HepG2 (cell line): ENCODE results near the gene TGM2. TPM values are rescaled to one million over a fixed set of nuclear protein-coding genes. Genes with fewer than 3 reads are reported as not detected.

ENCODE experiments used
- ATAC-seq: fragments of 200-7000 bp; cut with Tn5 transposase; 3 replicates; pipeline ENCODE4 v1.9.1; 2020; ENCODE audit warnings: mild to moderate bottlenecking, moderate library complexity
- BruUV-seq: library from RNA; stranded (reverse); fragments of 400-500 nt; replicated peaks from 2 replicates; lab custom pipeline; 2021; lab: Mats Ljungman, UMichigan
- CTCF ChIA-PET: fragments of 300-600 bp; formaldehyde crosslinking; extraction: SDS; loops from one replicate; lab custom pipeline; 2021; ENCODE audit warnings: low total read pairs, inconsistent platforms, low intra/inter-chr PET ratio; lab: Yijun Ruan, JAX
- POLR2A ChIA-PET: fragments of 350-600 bp; sonication (Branson Sonifier 250); formaldehyde crosslinking; loops from one replicate; lab custom pipeline; 2020; ENCODE audit warnings: antibody characterized with exemption, inconsistent platforms; lab: Yijun Ruan, JAX
- DNase-seq: peaks from one replicate; pipeline ENCODE4 v3.0.0-alpha.2; 2015; ENCODE audit warnings: low spot score
- FAIRE-seq: peaks from 3 replicates; lab custom pipeline; 2011; peaks lifted over from hg19 to GRCh38; lab: Jason Lieb, UNC
- H2AFZ ChIP-seq: one replicate; pipeline ENCODE4 v1.6.1; 2011; ENCODE audit warnings: low read length, inconsistent platforms
- H3K27ac ChIP-seq: fragments of 300-600 bp; 3 replicates; pipeline ENCODE4 v1.8.0; 2011; ENCODE audit warnings: mixed run types, mild to moderate bottlenecking, mixed read lengths, low read length, inconsistent platforms; ENCODE audit not compliant: insufficient read depth; ENCODE audit errors: extremely low read length
- H3K27me3 ChIP-seq, 2 experiments: fragments of 200-600 bp in 1 of 2; 2 replicates in 1 of 2; 3 replicates in 1 of 2; pipeline versions ENCODE4 v1.6.0 to v1.8.0; 2011; ENCODE audit warnings: low read length in 2 of 2, mild to moderate bottlenecking in 2 of 2, moderate library complexity in 2 of 2, inconsistent platforms in 1 of 2; ENCODE audit not compliant: insufficient read depth in 2 of 2, control insufficient read depth in 1 of 2
- H3K36me3 ChIP-seq, 2 experiments: fragments of 200-600 bp in 1 of 2; replicated peaks in 1 of 2; 2 replicates in 1 of 2; 3 replicates in 1 of 2; pipeline versions ENCODE4 v1.5.1 to v1.8.0; 2011; ENCODE audit warnings: low read length in 2 of 2, inconsistent platforms in 1 of 2; ENCODE audit not compliant: insufficient read depth in 2 of 2, control insufficient read depth in 1 of 2
- H3K4me1 ChIP-seq: 2 replicates; pipeline ENCODE4 v1.5.1; 2012; ENCODE audit warnings: low read length, inconsistent platforms; ENCODE audit not compliant: insufficient read depth
- H3K4me2 ChIP-seq: 2 replicates; pipeline ENCODE4 v1.6.0; 2011; ENCODE audit warnings: low read depth, low read length, inconsistent platforms
- H3K4me3 ChIP-seq, 3 experiments: fragments of 200-600 bp in 1 of 3; sonication (generic), shearing (Covaris generic) in 1 of 3; replicated peaks in 1 of 3; 2 replicates each; pipeline ENCODE4 v1.5.1; 2011 to 2016; ENCODE audit warnings: low read length in 3 of 3, inconsistent platforms in 2 of 3, low read depth in 2 of 3, mild to moderate bottlenecking in 2 of 3, control low read depth in 1 of 3, mixed read lengths in 1 of 3; ENCODE audit not compliant: insufficient read depth in 1 of 3
- H3K79me2 ChIP-seq: one replicate; pipeline ENCODE4 v1.6.1; 2011; ENCODE audit warnings: low read length, inconsistent platforms; ENCODE audit not compliant: insufficient read depth
- H3K9ac ChIP-seq: 2 replicates; pipeline ENCODE4 v1.6.0; 2011; ENCODE audit warnings: mild to moderate bottlenecking, low read depth, low read length, inconsistent platforms; ENCODE audit not compliant: insufficient read depth
- H3K9me3 ChIP-seq: 2 replicates; pipeline ENCODE4 v1.5.1; 2012; ENCODE audit warnings: mild to moderate bottlenecking, low read length
- H4K20me1 ChIP-seq: 2 replicates; pipeline ENCODE4 v1.6.0; 2011; ENCODE audit warnings: inconsistent platforms, mild to moderate bottlenecking, low read length, moderate library complexity; ENCODE audit not compliant: insufficient read depth
- GTF3A ChIP-seq: sonication (generic); formaldehyde crosslinking; conservative IDR thresholded peaks from 2 replicates; pipeline ENCODE4 v1.4.0; 2020; ENCODE audit warnings: mild to moderate bottlenecking, missing genetic modification reagents
- POLR2A ChIP-seq, 2 experiments: IDR thresholded peaks; 2 replicates each; pipeline ENCODE4 v1.6.1; 2011; ENCODE audit warnings: low read depth in 2 of 2, low read length in 2 of 2, mild to moderate bottlenecking in 1 of 2, moderate library complexity in 1 of 2; ENCODE audit not compliant: insufficient read depth in 1 of 2
- SIX4 ChIP-seq: sonication (generic); formaldehyde crosslinking; IDR thresholded peaks from 2 replicates; pipeline ENCODE4 v1.4.0; 2020; ENCODE audit warnings: missing genetic modification reagents
- TBX2 ChIP-seq: sonication (generic); formaldehyde crosslinking; IDR thresholded peaks from 2 replicates; pipeline ENCODE4 v1.5.0; 2020; ENCODE audit warnings: missing genetic modification reagents, mild to moderate bottlenecking, borderline replicate concordance
- WIZ ChIP-seq: sonication (generic); formaldehyde crosslinking; IDR thresholded peaks from 2 replicates; pipeline ENCODE4 v1.5.1; 2020; ENCODE audit warnings: mild to moderate bottlenecking, missing genetic modification reagents
- YEATS4 ChIP-seq: sonication (generic); formaldehyde crosslinking; IDR thresholded peaks from 2 replicates; pipeline ENCODE4 v1.4.0; 2020; ENCODE audit warnings: missing genetic modification reagents, borderline replicate concordance
- ZFP90 ChIP-seq: sonication (generic); formaldehyde crosslinking; IDR thresholded peaks from 2 replicates; pipeline ENCODE4 v1.8.0; 2022; ENCODE audit warnings: missing genetic modification reagents, mild to moderate bottlenecking, inconsistent platforms, borderline replicate concordance
- ZNF431 ChIP-seq: sonication (generic); formaldehyde crosslinking; IDR thresholded peaks from 2 replicates; pipeline ENCODE4 v1.9.0; 2022; ENCODE audit warnings: missing genetic modification reagents, low read depth, mild to moderate bottlenecking, borderline replicate concordance
- ZNF460 ChIP-seq: sonication (generic); formaldehyde crosslinking; IDR thresholded peaks from 2 replicates; pipeline ENCODE4 v1.5.1; 2020; ENCODE audit warnings: missing genetic modification reagents, mild to moderate bottlenecking, borderline replicate concordance
- WGBS: methylation state at CpG from one replicate; pipeline ENCODE4 v1.1.6; 2017; ENCODE audit warnings: low lambda C conversion rate; 5-methylcytosine and 5-hydroxymethylcytosine counted together
- in situ Hi-C: cut with HindIII; loops from 2 replicates; pipeline ENCODE4 v1.10.0; 2017; ENCODE audit warnings: low pct_unique_long_range_greater_than_20kb; ENCODE audit not compliant: extremely low pct_ligation_motif_present
- intact Hi-C: fragments of 100-400 bp; cut with micrococcal nuclease; formaldehyde crosslinking; loops from one replicate; pipeline ENCODE4 v1.10.0; 2022; ENCODE audit not compliant: unreplicated experiment
- polyA plus RNA-seq, 8 experiments: library from polyadenylated mRNA; depleted of rRNA in 3 of 8; stranded (reverse) in 7 of 8; unstranded in 1 of 8; fragments of >200 nt; fragmentation: Illumina TruSeq in 4 of 8; extraction: Trizol in 4 of 8; gene quantifications; 2 replicates each; pipeline versions ENCODE4 v1.2.1 to v1.2.3, GENCODE V29; 2011 to 2016; ENCODE audit warnings: low read depth in 4 of 8, missing spikeins in 1 of 8, mixed read lengths in 1 of 8; ENCODE audit not compliant: insufficient read depth in 1 of 8
- total RNA-seq, 5 experiments: library from RNA; depleted of rRNA; stranded (reverse); fragments of >200 nt; fragmentation: Illumina TruSeq; extraction: Trizol; gene quantifications; 2 replicates each; pipeline ENCODE4 v1.2.3, GENCODE V29; 2016; ENCODE audit warnings: low read depth in 1 of 5
- TF ChIP-seq, protein P1 (sequence below): sonication (generic); formaldehyde crosslinking; IDR thresholded peaks from 2 replicates; pipeline ENCODE4 v1.4.0; 2020; ENCODE audit warnings: missing genetic modification reagents, mild to moderate bottlenecking, borderline replicate concordance
- TF ChIP-seq, protein P2 (sequence below): sonication (generic); formaldehyde crosslinking; IDR thresholded peaks from 2 replicates; pipeline ENCODE4 v1.5.1; 2020; ENCODE audit warnings: missing genetic modification reagents, mild to moderate bottlenecking, borderline replicate concordance
- TF ChIP-seq, protein P3 (sequence below): sonication (generic); formaldehyde crosslinking; IDR thresholded peaks from 2 replicates; pipeline ENCODE4 v1.5.0; 2020; ENCODE audit warnings: missing genetic modification reagents, mild to moderate bottlenecking, borderline replicate concordance

Gene TGM2
- total and polyA plus RNA-seq, 2 of the 13 experiments (the other 11 are each of a cell fraction or from before 2014, with no cell fraction given) = 4.2 to 46.4 TPM

DNA sequence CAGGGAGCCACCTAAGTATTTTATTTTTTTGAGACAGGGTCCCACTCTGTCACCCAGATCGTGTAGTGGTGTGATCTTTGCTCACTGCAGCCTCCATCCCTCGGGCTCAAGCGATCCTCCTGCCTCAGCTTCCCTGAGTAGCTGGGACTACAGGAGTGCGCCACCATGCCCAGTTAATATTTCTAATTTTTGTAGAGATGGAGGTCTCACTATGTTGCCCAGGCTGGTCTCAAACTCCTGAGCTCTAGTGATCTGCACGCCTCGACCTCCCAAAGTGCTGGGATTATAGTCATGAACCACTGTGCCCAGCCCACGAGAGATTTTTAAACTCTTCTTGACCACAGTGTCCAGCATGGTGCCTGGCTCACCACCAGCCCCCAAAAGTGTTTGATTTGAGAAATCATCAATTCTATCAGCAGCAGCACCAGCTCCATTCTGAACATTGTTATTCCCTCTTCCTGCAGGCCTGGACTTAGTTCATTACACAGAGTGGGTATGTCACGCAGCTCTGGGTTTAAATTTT is 2.3 kb upstream of the TGM2 start:
- peaks cover 98% of the 10 kb centered on the region for H3K4me1 ChIP-seq
- DNase-seq (no peak), FAIRE-seq (no peak), ATAC-seq (no peak)
- H3K27me3 ChIP-seq = no peaks in the 10 kb centered on the region
- H3K4me2 ChIP-seq = peak overlapping the region; percentile 85
- ChIA-PET CTCF (interaction anchor here (3.4 to 4.4 kb wide), 2 partner anchors 94 to 109 kb away, joined by 28 to 54 read pairs; no protein-coding TSS in a partner anchor), POLR2A (interaction anchor here (1.3 to 5.0 kb wide), 5 partner anchors 24 to 134 kb away, joined by 3 to 33 read pairs (median 6); partner anchors contain the start of genes RPRD1B and TTI1)
- H4K20me1 ChIP-seq = no peaks in the 10 kb centered on the region
- no peak overlapping the region for H2AFZ ChIP-seq
- H3K36me3 ChIP-seq = no peaks in the 10 kb centered on the region
- no peak overlapping the region for H3K27ac ChIP-seq
- no peaks in the 10 kb centered on the region for H3K79me2 ChIP-seq
- H3K9ac ChIP-seq = no peak overlapping the region
- intact Hi-C loops = no loop called here
- WGBS = 38% methylated on average over 8 of the region's 8 CpGs
- no TSS peak for BruUV-seq
- in situ Hi-C loops = loop anchor here (5.0 kb wide), 1 partner anchor 110 kb away; no protein-coding TSS in a partner anchor
- TF ChIP-seq, protein P1, sequence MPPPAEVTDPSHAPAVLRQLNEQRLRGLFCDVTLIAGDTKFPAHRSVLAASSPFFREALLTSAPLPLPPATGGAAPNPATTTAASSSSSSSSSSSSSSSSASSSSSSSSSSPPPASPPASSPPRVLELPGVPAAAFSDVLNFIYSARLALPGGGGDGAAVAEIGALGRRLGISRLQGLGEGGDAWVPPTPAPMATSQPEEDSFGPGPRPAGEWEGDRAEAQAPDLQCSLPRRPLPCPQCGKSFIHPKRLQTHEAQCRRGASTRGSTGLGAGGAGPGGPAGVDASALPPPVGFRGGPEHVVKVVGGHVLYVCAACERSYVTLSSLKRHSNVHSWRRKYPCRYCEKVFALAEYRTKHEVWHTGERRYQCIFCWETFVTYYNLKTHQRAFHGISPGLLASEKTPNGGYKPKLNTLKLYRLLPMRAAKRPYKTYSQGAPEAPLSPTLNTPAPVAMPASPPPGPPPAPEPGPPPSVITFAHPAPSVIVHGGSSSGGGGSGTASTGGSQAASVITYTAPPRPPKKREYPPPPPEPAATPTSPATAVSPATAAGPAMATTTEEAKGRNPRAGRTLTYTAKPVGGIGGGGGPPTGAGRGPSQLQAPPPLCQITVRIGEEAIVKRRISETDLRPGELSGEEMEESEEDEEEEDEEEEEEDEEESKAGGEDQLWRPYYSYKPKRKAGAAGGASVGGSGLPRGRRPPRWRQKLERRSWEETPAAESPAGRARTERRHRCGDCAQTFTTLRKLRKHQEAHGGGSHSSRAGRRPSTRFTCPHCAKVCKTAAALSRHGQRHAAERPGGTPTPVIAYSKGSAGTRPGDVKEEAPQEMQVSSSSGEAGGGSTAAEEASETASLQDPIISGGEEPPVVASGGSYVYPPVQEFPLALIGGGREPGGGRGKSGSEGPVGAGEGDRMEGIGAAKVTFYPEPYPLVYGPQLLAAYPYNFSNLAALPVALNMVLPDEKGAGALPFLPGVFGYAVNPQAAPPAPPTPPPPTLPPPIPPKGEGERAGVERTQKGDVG = 0 out of 2 replicates have a peak, but pooled peaks have one; percentile 36
- TF ChIP-seq, protein P2, sequence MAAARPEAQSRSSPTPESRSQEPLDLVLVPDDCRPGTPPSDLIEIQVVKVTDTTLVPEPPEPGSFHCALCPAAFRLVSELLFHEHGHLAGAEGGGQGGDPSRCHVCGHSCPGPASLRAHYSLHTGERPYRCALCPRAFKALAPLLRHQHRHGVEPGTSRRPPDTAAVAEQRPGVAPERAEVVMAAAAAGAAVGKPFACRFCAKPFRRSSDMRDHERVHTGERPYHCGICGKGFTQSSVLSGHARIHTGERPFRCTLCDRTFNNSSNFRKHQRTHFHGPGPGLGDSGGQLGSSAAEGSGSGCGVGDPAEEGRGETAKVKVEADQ (CRISPR knock-in tag) = 0 out of 2 replicates have a peak, but pooled peaks have one; percentile 2
- TF ChIP-seq POLR2A (IDR thresholded peaks at IDR 0.05; ENCODE audit: insufficient read depth in 1 of 2, low read depth in 2 of 2, low read length in 2 of 2) = 0 out of 4 replicates have a peak, but pooled peaks of 1 of the 2 experiments have one; percentile 2
- TF ChIP-seq GTF3A (CRISPR knock-in tag) = no peak
- 0 out of 2 replicates have a peak, but pooled peaks have one; percentile 5 for TF ChIP-seq ZNF431 (CRISPR knock-in tag)
- no peak for TF ChIP-seq ZNF460 (CRISPR knock-in tag)
- 0 out of 2 replicates have a peak, but pooled peaks have one; percentile 7 for TF ChIP-seq SIX4 (CRISPR knock-in tag)
- 0 out of 2 replicates have a peak, but pooled peaks have one; percentile 4 for TF ChIP-seq YEATS4 (CRISPR knock-in tag)
- TF ChIP-seq TBX2 = 0 out of 2 replicates have a peak, but pooled peaks have one; percentile 6
- 0 out of 2 replicates have a peak, but pooled peaks have one; percentile 45 for TF ChIP-seq ZFP90 (CRISPR knock-in tag)
- TF ChIP-seq, protein P3, sequence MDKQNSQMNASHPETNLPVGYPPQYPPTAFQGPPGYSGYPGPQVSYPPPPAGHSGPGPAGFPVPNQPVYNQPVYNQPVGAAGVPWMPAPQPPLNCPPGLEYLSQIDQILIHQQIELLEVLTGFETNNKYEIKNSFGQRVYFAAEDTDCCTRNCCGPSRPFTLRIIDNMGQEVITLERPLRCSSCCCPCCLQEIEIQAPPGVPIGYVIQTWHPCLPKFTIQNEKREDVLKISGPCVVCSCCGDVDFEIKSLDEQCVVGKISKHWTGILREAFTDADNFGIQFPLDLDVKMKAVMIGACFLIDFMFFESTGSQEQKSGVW (CRISPR knock-in tag) = 0 out of 2 replicates have a peak, but pooled peaks have one; percentile 76
- TF ChIP-seq WIZ = no peak
- H3K4me3 ChIP-seq = peak overlapping the region in 1 of 3 experiments; percentile 48; a peak in 1 of 6 replicates
- no peaks in the 10 kb centered on the region for H3K9me3 ChIP-seq
